Mesodermal cell (in vitro differentiated cells): ENCODE results near the gene RPL7L1.

Experiments used
- H3K27ac ChIP-seq: 2 replicates; pipeline ENCODE4 v1.7.0; 2013; ENCODE audit warnings: mild to moderate bottlenecking, low read depth, low read length, moderate library complexity; ENCODE audit not compliant: severe bottlenecking
- H3K36me3 ChIP-seq: 2 replicates; pipeline ENCODE4 v1.7.1; 2013; ENCODE audit warnings: mild to moderate bottlenecking, low read length, moderate library complexity; ENCODE audit not compliant: control insufficient read depth, insufficient read depth
- H3K4me1 ChIP-seq: one replicate; pipeline ENCODE4 v1.7.1; 2013; ENCODE audit warnings: mild to moderate bottlenecking, low read length; ENCODE audit not compliant: insufficient read depth, control insufficient read depth, poor library complexity, severe bottlenecking
- H3K4me3 ChIP-seq: 2 replicates; pipeline ENCODE4 v1.7.0; 2013; ENCODE audit warnings: low read length, control low read depth, mild to moderate bottlenecking; ENCODE audit not compliant: insufficient read depth, poor library complexity, severe bottlenecking; ENCODE audit errors: extremely low read depth
- H3K9me3 ChIP-seq: 2 replicates; pipeline ENCODE4 v1.7.1; 2013; ENCODE audit warnings: mild to moderate bottlenecking, low read length, moderate library complexity; ENCODE audit not compliant: control insufficient read depth
- WGBS, 2 experiments: methylation state at CpG; one replicate each; pipeline ENCODE4 v1.1.5; 2013; ENCODE audit warnings: missing lambda C conversion rate in 2 of 2; ENCODE audit not compliant: insufficient coverage in 2 of 2; 5-methylcytosine and 5-hydroxymethylcytosine counted together

The RPL7L1 gene

GRCh38 chr6:42911171-42912021 is 32.0 kb downstream of the RPL7L1 start:
- Histone ChIP-seq H3K4me1 (no peaks in the 10 kb centered on the region), H3K9me3 (no peaks in the 10 kb centered on the region), H3K27ac (peak overlapping the region; percentile 57), H3K36me3 (no peaks in the 10 kb centered on the region), H3K4me3 (peak overlapping the region; percentile 27)
- 6 to 9% methylated on average over 34 to 39 of the region's 49 CpGs for WGBS, 2 experiments

- no peaks in the 10 kb centered on the region for H3K36me3 ChIP-seq
- H3K4me3 ChIP-seq: no peak overlapping the region
- no peaks in the 10 kb centered on the region for H3K4me1 ChIP-seq
- H3K9me3 ChIP-seq: no peaks in the 10 kb centered on the region
- no peak overlapping the region for H3K27ac ChIP-seq
- 88 to 96% methylated on average over 3 of the region's 4 CpGs for WGBS, 2 experiments
Measured at GRCh38 chr6:42914546-42914945, 35.1 kb downstream of the RPL7L1 start.

- WGBS, 2 experiments: 95 to 97% methylated on average over 8 to 9 of the region's 10 CpGs
- no peaks in the 10 kb centered on the region for H3K4me1 ChIP-seq
- no peak within 1 kb of the TSS for H3K4me3 ChIP-seq
- H3K27ac ChIP-seq: no peak within 1 kb of the TSS
- no peaks in the 10 kb centered on the region for H3K9me3 ChIP-seq
- no peaks in the 10 kb centered on the region for H3K36me3 ChIP-seq
Measured at GRCh38 chr6:42915732-42916131, 36.3 kb downstream of the RPL7L1 start, which contains the start of gene PTCRA. TSS of gene PTCRA (plus strand) at chr6:42916053. CDS start at chr6:42916070, 17 bp downstream.

- Histone ChIP-seq H3K36me3 (no peaks in the 10 kb centered on the region), H3K27ac (no peak overlapping the region), H3K4me3 (no peak overlapping the region), H3K9me3 (no peaks in the 10 kb centered on the region), H3K4me1 (no peaks in the 10 kb centered on the region)
- WGBS, 2 experiments: 100% methylated on average over 1 of the region's 1 CpG
Measured at GRCh38 chr6:42916288-42916687, 36.9 kb downstream of the RPL7L1 start.

GRCh38 chr6:42921801-42922200 is 42.4 kb downstream of the RPL7L1 start:
- 85 to 92% methylated on average over 4 to 5 of the region's 6 CpGs for WGBS, 2 experiments
- H3K27ac ChIP-seq: no peak overlapping the region
- H3K9me3 ChIP-seq: no peaks in the 10 kb centered on the region
- H3K36me3 ChIP-seq: no peaks in the 10 kb centered on the region
- H3K4me1 ChIP-seq: peaks cover 18% of the 10 kb centered on the region
- H3K4me3 ChIP-seq: no peak overlapping the region

GRCh38 chr6:42923666-42924065 is 44.2 kb downstream of the RPL7L1 start:
- Histone ChIP-seq H3K36me3 (no peaks in the 10 kb centered on the region), H3K9me3 (no peaks in the 10 kb centered on the region), H3K27ac (peak overlapping the region; percentile 29), H3K4me3 (no peak overlapping the region), H3K4me1 (peaks cover 24% of the 10 kb centered on the region)
- WGBS, 2 experiments: 66% methylated on average over 2 of the region's 2 CpGs; no CpG with 5 or more reads in 1 of the 2 experiments

- H3K36me3 ChIP-seq: no peaks in the 10 kb centered on the region
- 89 to 92% methylated on average over 17 to 23 of the region's 23 CpGs for WGBS, 2 experiments
Measured at GRCh38 chr6:42925248-42925857, 45.9 kb downstream of the RPL7L1 start.

GRCh38 chr6:42928986-42929820 is 49.8 kb downstream of the RPL7L1 start, which contains the start of gene CNPY3:
TSS of gene CNPY3 (plus strand) at chr6:42929480. CDS start at chr6:42929571, 91 bp downstream.
- Histone ChIP-seq H3K4me1 (peaks cover 20% of the 10 kb centered on the region), H3K9me3 (no peaks in the 10 kb centered on the region), H3K4me3 (peak within 1 kb of the TSS; percentile 67), H3K27ac (peak within 1 kb of the TSS; percentile 94), H3K36me3 (peaks cover 26% of the 10 kb centered on the region)
- WGBS, 2 experiments: 0 to 1% methylated on average over 38 to 50 of the region's 63 CpGs

More at GRCh38 chr6:42925248-42925857, 45.9 kb downstream of the RPL7L1 start:
- Histone ChIP-seq H3K4me3 (no peak overlapping the region), H3K27ac (no peak overlapping the region), H3K4me1 (peaks cover 24% of the 10 kb centered on the region), H3K9me3 (no peaks in the 10 kb centered on the region)

- Histone ChIP-seq H3K27ac (peak overlapping the region; percentile 94), H3K4me1 (peaks cover 19% of the 10 kb centered on the region), H3K4me3 (peak overlapping the region; percentile 67), H3K36me3 (peaks cover 33% of the 10 kb centered on the region), H3K9me3 (no peaks in the 10 kb centered on the region)
- 0% methylated on average over 6 to 13 of the region's 16 CpGs for WGBS, 2 experiments
Measured at GRCh38 chr6:42929821-42930360, 50.5 kb downstream of the RPL7L1 start.

GRCh38 chr6:42932412-42932811 is 53.0 kb downstream of the RPL7L1 start:
- Histone ChIP-seq H3K4me3 (no peak overlapping the region), H3K9me3 (no peaks in the 10 kb centered on the region), H3K27ac (no peak overlapping the region), H3K36me3 (peaks cover 58% of the 10 kb centered on the region), H3K4me1 (peaks cover 15% of the 10 kb centered on the region)
- WGBS, 2 experiments: 86 to 100% methylated on average over 1 to 2 of the region's 3 CpGs
